Effector CD8-positive, alpha-beta T cell (primary cell): ENCODE data around the gene ASPN.
"Not testable (repeated sequence)": the region's sequence is repeated elsewhere in the genome, so short reads cannot be mapped to it uniquely, and the experiment has no call there.

Experiments
- DNase-seq: peaks from one replicate; lab custom pipeline; 2025; lab: John Stamatoyannopoulos, UW

ASPN gene

DNA sequence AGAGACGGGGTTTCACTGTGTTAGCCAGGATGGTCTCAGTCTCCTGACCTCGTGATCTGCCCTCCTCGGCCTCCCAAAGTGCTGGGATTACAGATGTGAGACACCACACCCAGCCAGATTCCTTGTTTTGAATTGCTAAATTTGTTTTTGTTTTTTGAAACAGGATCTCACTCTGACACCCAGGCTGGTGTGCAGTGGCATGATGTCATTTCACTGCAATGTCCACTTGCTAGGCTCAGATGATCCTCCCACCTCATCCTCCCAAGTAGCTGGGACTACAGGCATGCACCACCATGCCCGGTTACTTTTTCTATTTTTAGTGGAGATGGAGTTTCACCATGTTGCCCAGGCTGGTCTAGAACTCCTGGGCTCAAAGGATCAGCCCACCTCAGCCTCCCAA is 71.1 kb downstream of the ASPN start:
- not testable (repeated sequence) for DNase-seq

DNA sequence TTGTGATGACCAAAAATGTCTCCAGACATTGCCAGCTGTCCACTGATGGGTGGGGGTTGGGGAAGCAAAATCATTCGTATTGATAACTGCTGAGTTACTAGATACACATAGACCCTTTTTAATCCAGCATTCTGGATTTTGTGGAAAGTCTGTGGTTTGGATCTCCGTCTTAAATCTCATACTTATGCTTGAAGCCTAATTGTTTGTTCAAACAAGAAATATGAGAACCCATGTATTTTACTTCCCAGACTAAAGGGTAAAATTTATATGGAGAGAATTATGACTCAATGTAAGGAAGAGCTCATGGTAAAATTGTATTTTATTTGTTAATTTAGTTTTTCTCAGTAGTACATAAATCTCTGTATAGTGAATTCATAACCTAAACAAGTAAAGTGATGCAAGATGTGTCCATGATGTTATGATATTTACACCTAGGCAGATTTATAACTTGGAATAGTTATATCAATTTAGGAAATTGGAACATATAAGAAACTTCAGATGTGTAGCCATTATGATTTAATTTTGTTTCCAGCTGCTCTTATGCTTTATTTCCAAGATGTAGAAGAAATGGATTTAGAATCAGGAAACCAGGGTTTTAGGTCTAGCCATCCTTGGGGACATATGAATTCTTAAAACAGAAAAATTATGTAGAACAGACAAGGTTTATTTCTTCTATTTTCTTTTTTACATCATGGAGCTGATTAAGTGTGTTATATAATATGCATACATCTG is 73.4 kb downstream of the ASPN start:
- no peak for DNase-seq

DNA sequence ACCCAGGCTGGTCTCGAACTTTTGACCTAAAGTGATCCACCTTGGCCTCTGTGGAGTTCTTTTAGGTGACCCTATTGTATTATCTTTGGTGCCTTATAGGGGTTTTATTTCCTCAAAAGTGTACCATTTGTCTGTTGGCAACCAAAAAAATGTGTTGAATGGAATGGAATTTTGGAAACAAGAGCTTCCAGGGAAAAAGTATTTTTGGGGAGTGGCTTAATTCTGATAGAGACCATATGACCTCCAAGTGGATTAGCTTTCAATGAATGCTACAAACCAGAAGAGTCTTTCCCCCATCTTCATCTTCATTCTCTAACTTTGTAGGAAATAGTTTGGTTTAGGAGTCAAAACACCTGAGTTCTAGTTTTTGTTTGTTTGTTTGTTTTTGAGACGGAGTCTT is 74.5 kb downstream of the ASPN start:
- DNase-seq: no peak

DNA sequence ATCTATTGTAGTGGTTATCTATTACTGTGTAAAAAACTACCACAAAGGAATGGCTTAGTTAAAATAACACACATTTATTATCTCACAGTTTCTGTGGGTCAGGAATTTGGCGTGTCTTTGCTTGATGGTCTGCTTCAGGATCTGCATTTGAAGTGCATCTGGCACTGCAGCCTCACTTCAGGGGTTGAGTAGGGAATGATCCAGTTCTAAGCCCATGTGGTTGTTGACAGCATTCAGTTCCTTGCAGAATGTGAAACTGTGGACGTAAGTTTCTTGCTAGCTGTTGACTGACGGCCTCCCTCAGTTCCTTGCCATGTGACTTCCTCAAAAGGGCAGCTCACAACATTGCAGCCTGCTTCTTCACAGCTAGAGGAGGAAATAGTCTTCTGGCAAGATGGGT is 75.8 kb downstream of the ASPN start:
- DNase-seq: no peak
